ENCODE measurements around the gene GRIK5.

The GRIK5 gene

GRCh38 chr19:42093926-42094325 is 23.9 kb upstream of the GRIK5 start:
- no peak for DNase-seq

GRCh38 chr19:42093505-42093904 is 23.5 kb upstream of the GRIK5 start:
- DNase-seq = no peak

- DNase-seq = peak; percentile 44
Observed at GRCh38 chr19:42092350-42092749, 22.3 kb upstream of the GRIK5 start.

GRCh38 chr19:42091742-42092141 is 21.7 kb upstream of the GRIK5 start:
- DNase-seq = no peak

GRCh38 chr19:42091300-42091699 is 21.3 kb upstream of the GRIK5 start:
- no peak for DNase-seq

- no peak for DNase-seq
Observed at GRCh38 chr19:42090672-42091071, 20.7 kb upstream of the GRIK5 start.

GRCh38 chr19:42089772-42090171 is 19.8 kb upstream of the GRIK5 start:
- no peak for DNase-seq

- no peak for DNase-seq
Observed at GRCh38 chr19:42089191-42089750, 19.3 kb upstream of the GRIK5 start.

GRCh38 chr19:42088471-42089190 is 18.6 kb upstream of the GRIK5 start:
- DNase-seq = no peak

- no peak for DNase-seq
Observed at GRCh38 chr19:42086770-42087550, 17.0 kb upstream of the GRIK5 start.

- DNase-seq = no peak
Observed at GRCh38 chr19:42086188-42086736, 16.3 kb upstream of the GRIK5 start.

- no peak for DNase-seq
Observed at GRCh38 chr19:42083537-42083936, 13.5 kb upstream of the GRIK5 start.

- DNase-seq = no peak
Observed at GRCh38 chr19:42081584-42082203, 11.7 kb upstream of the GRIK5 start.

GRCh38 chr19:42080764-42081375 is 10.9 kb upstream of the GRIK5 start:
- no peak for DNase-seq

GRCh38 chr19:42079886-42080763 is 10.1 kb upstream of the GRIK5 start:
- DNase-seq = no peak

- DNase-seq = no peak
Observed at GRCh38 chr19:42079276-42079669, 9.3 kb upstream of the GRIK5 start.

GRCh38 chr19:42078538-42079275 is 8.7 kb upstream of the GRIK5 start:
- DNase-seq = no peak

GRCh38 chr19:42078058-42078457 is 8.1 kb upstream of the GRIK5 start:
- no peak for DNase-seq

GRCh38 chr19:42076380-42076944 is 6.5 kb upstream of the GRIK5 start:
- no peak for DNase-seq

GRCh38 chr19:42075616-42076379 is 5.8 kb upstream of the GRIK5 start, which contains the start of gene ZNF574:
TSS of gene ZNF574 (plus strand) at chr19:42076166. CDS start at chr19:42078607, 2,441 bp downstream.
- DNase-seq = peak; percentile 99
